Sigmoid colon (tissue), 7 donors: Measurements from ENCODE around the gene OR5H14. TPM values are rescaled to one million over a fixed set of nuclear protein-coding genes. Genes with fewer than 3 reads are reported as not detected.

Experiments used
- DNase-seq: peaks from one replicate; pipeline ENCODE4 v3.0.0-alpha.2; 2019
- H3K27ac ChIP-seq, 4 donors: fragments of 200-600 bp; sonication (generic); one replicate each; pipeline ENCODE4 v1.5.1; 2016 to 2019; ENCODE audit warnings: mild to moderate bottlenecking in 1 of 4
- H3K27me3 ChIP-seq, 3 donors: fragments of 200-600 bp; sonication (generic); one replicate each; pipeline ENCODE4 v1.5.1; 2019; ENCODE audit warnings: mild to moderate bottlenecking in 1 of 3
- H3K36me3 ChIP-seq, 4 donors: fragments of 200-600 bp; sonication (generic); one replicate each; pipeline ENCODE4 v1.5.1; 2016 to 2019
- H3K4me1 ChIP-seq, 4 donors: fragments of 200-600 bp; sonication (generic); one replicate each; pipeline ENCODE4 v1.5.1; 2017 to 2019
- H3K4me3 ChIP-seq, 4 donors: fragments of 200-600 bp; sonication (generic); one replicate each; pipeline ENCODE4 v1.5.1; 2017 to 2019; ENCODE audit warnings: mild to moderate bottlenecking in 2 of 4, moderate library complexity in 1 of 4
- H3K9me3 ChIP-seq, 4 donors: fragments of 200-600 bp in 3 of 4; sonication (generic) in 3 of 4; one replicate each; pipeline versions ENCODE4 v1.5.1 to v1.6.1; 2013 to 2019
- EP300 ChIP-seq, 4 donors: sonication (generic); formaldehyde crosslinking; IDR thresholded peaks; one replicate each; pipeline ENCODE4 v1.6.1; 2017; ENCODE audit warnings: antibody characterized with exemption in 4 of 4
- POLR2A ChIP-seq, 2 donors: fragments of 450-650 bp; IDR thresholded peaks; one replicate each; pipeline ENCODE4 v1.6.1; 2016; ENCODE audit warnings: antibody characterized with exemption in 2 of 2, mild to moderate bottlenecking in 2 of 2, moderate library complexity in 2 of 2
- POLR2AphosphoS5 ChIP-seq, 4 donors: sonication (generic); formaldehyde crosslinking; IDR thresholded peaks; one replicate each; pipeline ENCODE4 v1.6.1; 2017; ENCODE audit warnings: antibody characterized with exemption in 4 of 4
- WGBS, 2 donors: extraction: QIAGEN DNeasy Blood & Tissue Kit; methylation state at CpG; one replicate each; pipeline ENCODE4 v1.1.7; 2013; 5-methylcytosine and 5-hydroxymethylcytosine counted together
- intact Hi-C: fragments of 100-400 bp; cut with DNase I; formaldehyde crosslinking; loops from one replicate; pipeline ENCODE4 v1.15.1; 2023
- polyA plus RNA-seq, 3 donors: library from polyadenylated mRNA; stranded (reverse); fragments of 200-250 nt; gene quantifications; one replicate each; pipeline ENCODE4 v1.2.3, GENCODE V29; 2013
- total RNA-seq, 4 donors: library from RNA; depleted of rRNA; stranded (reverse); fragments of >200 nt; gene quantifications; one replicate each; pipeline ENCODE4 v1.1.0, GENCODE V29; 2016
- TF ChIP-seq, protein P1 (sequence below), 4 experiments: fragments of 450-650 bp in 3 of 4; fragments of 200-600 bp in 1 of 4; IDR thresholded peaks; one replicate each; pipeline ENCODE4 v1.5.1; 2016 to 2019; ENCODE audit warnings: antibody characterized with exemption in 4 of 4, mild to moderate bottlenecking in 3 of 4, moderate library complexity in 2 of 4
- donor health status: healthy with polysubstance abuse.
- donor health status: Bipolar disorder and iron deficiency.
- donor health status: healthy.

OR5H14 gene
- not detected for total RNA-seq
- polyA plus RNA-seq = not detected

DNA sequence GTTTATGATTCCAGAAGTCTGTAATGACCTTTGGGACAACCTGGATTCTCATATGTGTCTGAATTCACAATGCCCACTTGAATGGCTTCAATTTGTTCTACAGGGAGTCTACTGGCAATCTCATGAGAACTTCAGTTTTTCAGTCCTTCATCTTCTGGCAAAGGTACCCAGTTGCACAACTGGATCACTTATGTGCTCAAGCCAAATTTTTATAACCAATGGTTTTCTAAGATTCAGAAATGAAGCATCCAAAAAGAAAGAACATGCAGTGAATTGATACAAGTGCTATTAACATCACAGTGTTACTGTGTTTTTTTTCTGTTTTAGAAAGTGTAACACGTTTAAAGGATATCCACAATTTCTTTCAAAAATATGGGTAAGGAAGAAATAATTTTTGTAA, at the start of gene OR5H14:
TSS of gene OR5H14 (plus strand) at position 301 of the 400 bp plus-strand sequence. CDS start 1,907 bp downstream, outside the sequence.
- TF ChIP-seq POLR2AphosphoS5 (IDR thresholded peaks at IDR 0.05) = no peak
- TF ChIP-seq, protein P1, sequence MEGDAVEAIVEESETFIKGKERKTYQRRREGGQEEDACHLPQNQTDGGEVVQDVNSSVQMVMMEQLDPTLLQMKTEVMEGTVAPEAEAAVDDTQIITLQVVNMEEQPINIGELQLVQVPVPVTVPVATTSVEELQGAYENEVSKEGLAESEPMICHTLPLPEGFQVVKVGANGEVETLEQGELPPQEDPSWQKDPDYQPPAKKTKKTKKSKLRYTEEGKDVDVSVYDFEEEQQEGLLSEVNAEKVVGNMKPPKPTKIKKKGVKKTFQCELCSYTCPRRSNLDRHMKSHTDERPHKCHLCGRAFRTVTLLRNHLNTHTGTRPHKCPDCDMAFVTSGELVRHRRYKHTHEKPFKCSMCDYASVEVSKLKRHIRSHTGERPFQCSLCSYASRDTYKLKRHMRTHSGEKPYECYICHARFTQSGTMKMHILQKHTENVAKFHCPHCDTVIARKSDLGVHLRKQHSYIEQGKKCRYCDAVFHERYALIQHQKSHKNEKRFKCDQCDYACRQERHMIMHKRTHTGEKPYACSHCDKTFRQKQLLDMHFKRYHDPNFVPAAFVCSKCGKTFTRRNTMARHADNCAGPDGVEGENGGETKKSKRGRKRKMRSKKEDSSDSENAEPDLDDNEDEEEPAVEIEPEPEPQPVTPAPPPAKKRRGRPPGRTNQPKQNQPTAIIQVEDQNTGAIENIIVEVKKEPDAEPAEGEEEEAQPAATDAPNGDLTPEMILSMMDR (IDR thresholded peaks at IDR 0.05) = no peak
- TF ChIP-seq EP300 (IDR thresholded peaks at IDR 0.05) = no peak
- no peak for TF ChIP-seq POLR2A (IDR thresholded peaks at IDR 0.05)
- Histone ChIP-seq H3K27ac (no peak within 1 kb of the TSS), H3K4me1 (no peaks in the 10 kb centered on the region), H3K36me3 (no peaks in the 10 kb centered on the region), H3K27me3 (no peaks in the 10 kb centered on the region), H3K4me3 (no peak within 1 kb of the TSS), H3K9me3 (no peaks in the 10 kb centered on the region)
- DNase-seq = no peak
- intact Hi-C loops = no loop called here
- WGBS, 2 donors = 73 to 82% methylated on average over 1 of the region's 1 CpG

DNA sequence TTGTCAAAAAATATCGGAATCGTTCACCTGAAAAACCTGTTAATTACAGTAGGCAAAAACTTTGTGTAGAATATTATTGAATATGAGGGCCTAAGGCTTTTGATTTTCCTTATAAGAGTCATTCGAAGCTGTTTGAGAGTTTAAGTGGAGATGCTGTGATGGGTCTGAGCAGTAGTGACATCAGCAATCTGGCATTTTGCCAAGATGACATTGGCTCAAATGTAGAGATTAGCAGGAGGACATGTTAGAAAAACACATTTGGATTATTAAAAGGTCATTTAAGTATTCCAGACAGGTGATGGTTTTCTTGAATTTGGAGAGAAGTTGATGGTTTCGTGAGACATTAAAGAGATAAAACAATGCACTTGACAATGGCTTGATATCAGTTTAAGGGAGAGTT, 47.4 kb upstream of the OR5H14 start:
- DNase-seq = no peak
- Histone ChIP-seq H3K36me3 (no peaks in the 10 kb centered on the region), H3K27me3 (no peaks in the 10 kb centered on the region), H3K4me3 (no peak overlapping the region), H3K9me3 (no peaks in the 10 kb centered on the region), H3K27ac (no peak overlapping the region), H3K4me1 (no peaks in the 10 kb centered on the region)
- intact Hi-C loops = no loop called here
- TF ChIP-seq POLR2A (IDR thresholded peaks at IDR 0.05) (no peak), EP300 (IDR thresholded peaks at IDR 0.05) (no peak), POLR2AphosphoS5 (IDR thresholded peaks at IDR 0.05) (no peak)
- WGBS, 2 donors = 79 to 82% methylated on average over 4 of the region's 4 CpGs

DNA sequence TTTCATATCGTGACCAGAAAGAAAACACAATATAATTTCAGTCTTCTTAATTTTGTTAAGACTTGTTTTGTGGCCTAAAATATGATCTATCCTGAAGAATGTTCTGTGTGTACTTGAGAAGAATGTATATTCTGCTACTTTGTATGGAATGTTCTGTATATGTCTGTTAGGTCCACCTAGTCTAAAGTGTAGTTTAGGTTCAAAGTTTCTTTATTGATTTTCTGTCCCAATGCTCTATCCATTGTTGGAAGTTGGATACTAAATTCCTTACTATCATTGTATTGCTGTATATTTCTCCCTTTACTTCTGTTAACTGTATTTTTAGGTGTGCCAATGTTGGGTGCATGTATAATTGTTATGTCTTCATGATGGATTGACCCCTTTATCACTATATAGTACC, 39.1 kb upstream of the OR5H14 start:
- no peaks in the 10 kb centered on the region for H3K36me3 ChIP-seq
- no peaks in the 10 kb centered on the region for H3K4me1 ChIP-seq
- intact Hi-C loops = no loop called here
- H3K27me3 ChIP-seq = no peaks in the 10 kb centered on the region
- H3K9me3 ChIP-seq = peaks cover 0 to 5% (median 0%) of the 10 kb centered on the region in 4 donors
- TF ChIP-seq, protein P1 (IDR thresholded peaks at IDR 0.05) = no peak
- TF ChIP-seq EP300 (IDR thresholded peaks at IDR 0.05) = no peak
- no peak for TF ChIP-seq POLR2A (IDR thresholded peaks at IDR 0.05)
- 36 to 43% methylated on average over 1 of the region's 1 CpG for WGBS, 2 donors
- H3K27ac ChIP-seq = no peak overlapping the region
- no peak for DNase-seq
- H3K4me3 ChIP-seq = no peak overlapping the region

DNA sequence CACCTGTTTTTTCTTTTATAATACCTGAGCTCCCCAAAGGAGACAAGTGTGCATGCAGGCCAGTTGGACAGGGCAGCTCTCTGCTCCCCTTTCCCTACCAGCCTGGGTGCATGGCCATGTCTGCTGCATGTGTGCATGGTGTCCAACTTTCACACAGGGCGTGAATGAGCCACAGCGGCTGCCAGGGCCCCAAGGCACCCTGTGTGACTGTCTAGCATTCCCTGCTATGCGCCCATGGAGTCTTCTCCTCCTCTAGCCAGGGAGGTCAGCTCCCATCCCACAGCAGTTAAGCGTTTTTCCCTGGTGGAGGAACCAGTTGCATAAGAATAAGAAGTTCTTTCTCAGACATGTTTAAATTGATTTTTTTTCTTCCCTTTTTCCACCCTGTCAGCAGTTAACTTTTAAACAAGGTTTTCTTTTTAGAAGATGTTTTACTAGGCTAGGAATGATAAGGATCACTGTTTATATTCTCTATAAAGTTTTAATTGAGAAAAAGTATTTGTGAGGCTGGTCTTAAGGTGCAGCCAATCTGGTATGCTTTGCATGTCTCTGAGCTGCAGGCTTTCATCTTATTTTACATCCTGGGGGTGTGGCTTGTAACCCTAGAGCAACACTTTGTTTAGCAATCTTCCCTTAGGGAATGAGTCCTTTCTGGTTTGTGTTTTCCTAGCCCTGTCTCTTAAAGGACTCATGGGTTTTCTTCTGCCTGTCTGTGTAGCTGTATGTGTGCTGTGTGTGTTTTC, 37.3 kb upstream of the OR5H14 start:
- no peaks in the 10 kb centered on the region for H3K4me1 ChIP-seq
- WGBS, 2 donors = 72 to 75% methylated on average over 4 of the region's 4 CpGs
- no peak overlapping the region for H3K4me3 ChIP-seq
- H3K27ac ChIP-seq = no peak overlapping the region
- no peaks in the 10 kb centered on the region for H3K27me3 ChIP-seq
- DNase-seq = no peak
- H3K36me3 ChIP-seq = no peaks in the 10 kb centered on the region
- TF ChIP-seq POLR2AphosphoS5 (IDR thresholded peaks at IDR 0.05) (no peak), EP300 (IDR thresholded peaks at IDR 0.05) (no peak), POLR2A (IDR thresholded peaks at IDR 0.05) (no peak)
- TF ChIP-seq, protein P1 (IDR thresholded peaks at IDR 0.05) = no peak
- intact Hi-C loops = no loop called here
- peaks cover 0 to 5% (median 0%) of the 10 kb centered on the region in 4 donors for H3K9me3 ChIP-seq

DNA sequence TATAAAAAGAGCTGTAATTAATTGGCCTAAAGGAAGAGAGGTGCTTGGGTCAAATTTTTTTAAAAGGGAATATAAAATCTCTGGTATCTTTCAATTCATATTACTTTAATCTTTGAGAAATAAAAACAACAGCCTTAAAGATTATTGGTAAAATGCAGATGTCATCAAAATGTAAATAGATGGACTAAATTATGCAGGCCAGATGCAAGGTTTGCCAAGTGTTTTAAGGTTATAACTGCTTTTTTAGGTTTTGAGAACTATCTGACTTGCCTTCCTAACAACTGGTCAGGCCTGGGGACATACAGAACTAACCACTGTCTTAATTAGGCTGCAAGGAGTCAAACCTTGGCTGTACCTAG, 36.8 kb upstream of the OR5H14 start:
- H3K9me3 ChIP-seq = peaks cover 0 to 5% (median 0%) of the 10 kb centered on the region in 4 donors
- intact Hi-C loops = no loop called here
- DNase-seq = no peak
- H3K27ac ChIP-seq = no peak overlapping the region
- no peaks in the 10 kb centered on the region for H3K27me3 ChIP-seq
- no peak overlapping the region for H3K4me3 ChIP-seq
- no peak for TF ChIP-seq POLR2A (IDR thresholded peaks at IDR 0.05)
- no peak for TF ChIP-seq POLR2AphosphoS5 (IDR thresholded peaks at IDR 0.05)
- TF ChIP-seq, protein P1 (IDR thresholded peaks at IDR 0.05) = no peak
- TF ChIP-seq EP300 (IDR thresholded peaks at IDR 0.05) = no peak
- no peaks in the 10 kb centered on the region for H3K36me3 ChIP-seq
- no peaks in the 10 kb centered on the region for H3K4me1 ChIP-seq
